Measurements from ENCODE around the gene RNF32. TPM values are rescaled to one million over a fixed set of nuclear protein-coding genes. Genes with fewer than 3 reads are reported as not detected.

RNF32 gene
- total RNA-seq, 1 experiment from 2014 or later = 2.2 TPM

- TF ChIP-seq CTCF (conservative IDR thresholded peaks at IDR 0.05) = no peak
- TF ChIP-seq EZH2 (IDR thresholded peaks at IDR 0.05; ENCODE audit: low read depth) = no peak
- Histone ChIP-seq H3K79me2 (ENCODE audit: low read depth) (no peaks in the 10 kb centered on the region), H3K27me3 (ENCODE audit: insufficient read depth, low read depth) (peaks cover 78% of the 10 kb centered on the region), H3K9me3 (ENCODE audit: insufficient read depth, low read depth) (no peaks in the 10 kb centered on the region), H3K4me3 (no peak overlapping the region), H4K20me1 (ENCODE audit: insufficient read depth) (0 out of 2 replicates have a peak, but pooled peaks cover 3% of the 10 kb centered on the region), H2AFZ (no peak overlapping the region), H3K4me2 (no peak overlapping the region), H3K27ac (no peak overlapping the region), H3K9me2 (ENCODE audit: insufficient read depth) (no peaks in the 10 kb centered on the region), H3K36me3 (ENCODE audit: low read depth) (no peaks in the 10 kb centered on the region), H3F3A (ENCODE audit: insufficient read depth, low read depth) (no peaks in the 10 kb centered on the region), H3K4me1 (replicated peaks; ENCODE audit: insufficient read depth) (no peaks in the 10 kb centered on the region)
- POLR2A ChIA-PET (ENCODE audit: unreplicated experiment) = no interaction called here
- no peak for DNase-seq
- intact Hi-C loops (cut with micrococcal nuclease; ENCODE audit: unreplicated experiment) = no loop called here
- BruUV-seq (replicated peaks) = no TSS peak
- CTCF ChIA-PET = no interaction called here
These were observed 20.3 kb upstream of the RNF32 start for GRCh38 chr7:156620291-156620675.

DNA sequence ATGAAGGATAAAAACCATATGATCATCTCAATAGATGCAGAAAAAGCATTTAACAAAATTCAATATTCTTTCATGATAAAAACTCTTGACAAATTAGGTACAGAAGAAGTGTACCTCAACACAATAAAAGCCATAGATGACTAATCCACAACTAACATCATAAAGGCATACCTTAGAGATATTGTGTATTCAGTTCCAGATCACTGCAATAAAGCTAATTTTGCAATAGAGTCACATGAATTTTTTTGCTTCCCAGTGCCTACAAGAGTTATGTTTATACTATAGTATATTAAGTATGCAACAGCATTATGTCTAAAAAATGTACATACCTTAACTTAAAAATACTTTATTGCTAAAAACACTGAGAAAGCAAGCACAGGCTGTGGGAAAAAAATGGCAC lies 18.9 kb upstream of the RNF32 start:
- no peaks in the 10 kb centered on the region for H3K79me2 ChIP-seq (ENCODE audit: low read depth)
- ChIA-PET POLR2A (ENCODE audit: unreplicated experiment) (no interaction called here), CTCF (no interaction called here)
- no peak for TF ChIP-seq EZH2 (IDR thresholded peaks at IDR 0.05; ENCODE audit: low read depth)
- no peak for TF ChIP-seq CTCF (conservative IDR thresholded peaks at IDR 0.05)
- no peak overlapping the region for H3K4me2 ChIP-seq
- H3F3A ChIP-seq (ENCODE audit: insufficient read depth, low read depth) = no peaks in the 10 kb centered on the region
- no peaks in the 10 kb centered on the region for H3K36me3 ChIP-seq (ENCODE audit: low read depth)
- H3K27ac ChIP-seq = no peak overlapping the region
- H3K9me3 ChIP-seq (ENCODE audit: insufficient read depth, low read depth) = no peaks in the 10 kb centered on the region
- H3K4me3 ChIP-seq = no peak overlapping the region
- no TSS peak for BruUV-seq (replicated peaks)
- no peaks in the 10 kb centered on the region for H3K4me1 ChIP-seq (replicated peaks; ENCODE audit: insufficient read depth)
- H3K27me3 ChIP-seq (ENCODE audit: insufficient read depth, low read depth) = peaks cover 84% of the 10 kb centered on the region
- no peak for DNase-seq
- intact Hi-C loops (cut with micrococcal nuclease; ENCODE audit: unreplicated experiment) = no loop called here
- H2AFZ ChIP-seq = no peak overlapping the region
- H4K20me1 ChIP-seq (ENCODE audit: insufficient read depth) = 0 out of 2 replicates have a peak, but pooled peaks cover 3% of the 10 kb centered on the region
- H3K9me2 ChIP-seq (ENCODE audit: insufficient read depth) = no peaks in the 10 kb centered on the region

DNA sequence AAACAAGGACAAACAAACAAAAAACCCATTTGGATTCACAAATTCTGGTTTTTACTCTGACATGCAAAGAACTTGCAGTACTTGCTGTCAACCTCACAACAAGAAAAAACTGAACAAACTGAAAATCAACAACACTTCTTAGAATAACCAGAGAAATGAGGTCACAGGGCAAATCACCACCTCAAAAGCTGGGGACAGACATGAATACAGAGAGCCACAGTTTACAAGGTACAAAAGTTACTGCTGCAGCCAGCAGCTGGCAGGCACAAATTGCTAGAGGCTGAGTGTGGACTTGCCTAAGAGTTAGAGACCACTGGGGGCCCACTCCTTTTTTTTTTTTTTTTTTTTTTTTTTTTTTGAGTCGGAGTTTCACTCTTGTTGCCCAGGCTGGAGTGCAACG lies 15.0 kb upstream of the RNF32 start:
- Histone ChIP-seq H3K4me1 (replicated peaks; ENCODE audit: insufficient read depth) (no peaks in the 10 kb centered on the region), H3K4me3 (no peak overlapping the region), H3K36me3 (ENCODE audit: low read depth) (no peaks in the 10 kb centered on the region), H3K9me2 (ENCODE audit: insufficient read depth) (no peaks in the 10 kb centered on the region), H3K27ac (no peak overlapping the region), H2AFZ (no peak overlapping the region), H4K20me1 (ENCODE audit: insufficient read depth) (0 out of 2 replicates have a peak, but pooled peaks cover 3% of the 10 kb centered on the region), H3F3A (ENCODE audit: insufficient read depth, low read depth) (no peaks in the 10 kb centered on the region), H3K27me3 (ENCODE audit: insufficient read depth, low read depth) (peaks cover 63% of the 10 kb centered on the region), H3K4me2 (no peak overlapping the region), H3K9me3 (ENCODE audit: insufficient read depth, low read depth) (peaks cover 8% of the 10 kb centered on the region), H3K79me2 (ENCODE audit: low read depth) (no peaks in the 10 kb centered on the region)
- no peak for DNase-seq
- intact Hi-C loops (cut with micrococcal nuclease; ENCODE audit: unreplicated experiment) = no loop called here
- BruUV-seq (replicated peaks) = no TSS peak
- TF ChIP-seq CTCF (conservative IDR thresholded peaks at IDR 0.05) (no peak), EZH2 (IDR thresholded peaks at IDR 0.05; ENCODE audit: low read depth) (no peak)
- POLR2A ChIA-PET (ENCODE audit: unreplicated experiment) = no interaction called here
- CTCF ChIA-PET = no interaction called here

Data from PC-9 (cell line).